ENCODE data around the gene VSIG4.
A peak's percentile ranks its signal among the peaks of the same experiment; 100 is the strongest.
"Not testable (repeated sequence)": the region's sequence is repeated elsewhere in the genome, so short reads cannot be mapped to it uniquely, and the experiment has no call there.

VSIG4 gene

DNA sequence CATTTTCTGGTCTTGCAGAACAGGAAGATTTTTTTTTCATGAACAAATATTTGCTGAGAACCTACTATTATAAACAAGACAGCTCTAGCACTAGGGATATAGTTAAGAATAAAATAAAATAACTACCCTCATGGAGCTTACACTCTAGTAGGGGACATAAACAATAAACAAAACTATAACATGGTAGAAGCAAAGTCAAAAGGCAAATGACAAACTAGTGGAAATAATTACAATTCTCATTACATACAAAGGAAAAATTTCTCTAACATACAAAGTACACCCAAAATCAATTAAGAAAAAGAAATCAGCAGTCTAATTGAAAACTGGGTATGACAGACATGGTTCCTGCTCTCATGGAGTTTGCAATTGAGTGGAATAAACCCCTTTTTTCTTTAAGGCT, 32.0 kb downstream of the VSIG4 start:
- no peak for DNase-seq

DNA sequence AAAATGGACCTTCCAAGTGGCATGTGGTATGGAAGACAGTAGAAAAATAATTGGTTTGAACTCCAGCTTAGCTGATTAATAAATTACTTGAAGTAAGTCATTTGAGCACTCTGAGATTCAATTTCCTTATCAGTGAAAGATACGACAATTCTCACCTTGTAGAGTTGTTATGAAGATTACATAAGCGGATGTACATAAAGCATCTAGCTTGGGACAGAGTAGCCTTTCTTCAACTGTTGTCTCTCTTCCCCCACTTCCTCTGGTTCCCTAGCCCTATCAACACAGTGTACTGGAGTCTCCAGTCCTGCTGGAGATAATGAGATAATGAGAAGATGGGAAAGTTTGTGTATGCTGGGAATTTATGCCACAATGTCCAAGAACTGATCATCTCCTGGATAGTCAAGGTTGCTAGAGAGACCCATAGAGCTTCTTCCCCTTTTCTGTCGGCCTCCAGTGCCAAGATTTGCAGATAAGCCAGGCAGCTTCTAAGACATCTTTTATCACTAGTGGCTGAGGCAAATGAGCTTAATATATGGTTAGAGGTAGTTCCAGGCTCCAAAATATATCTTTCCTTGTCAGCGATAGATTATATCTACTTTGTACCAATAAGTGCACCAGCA, 33.9 kb downstream of the VSIG4 start:
- DNase-seq = no peak

DNA sequence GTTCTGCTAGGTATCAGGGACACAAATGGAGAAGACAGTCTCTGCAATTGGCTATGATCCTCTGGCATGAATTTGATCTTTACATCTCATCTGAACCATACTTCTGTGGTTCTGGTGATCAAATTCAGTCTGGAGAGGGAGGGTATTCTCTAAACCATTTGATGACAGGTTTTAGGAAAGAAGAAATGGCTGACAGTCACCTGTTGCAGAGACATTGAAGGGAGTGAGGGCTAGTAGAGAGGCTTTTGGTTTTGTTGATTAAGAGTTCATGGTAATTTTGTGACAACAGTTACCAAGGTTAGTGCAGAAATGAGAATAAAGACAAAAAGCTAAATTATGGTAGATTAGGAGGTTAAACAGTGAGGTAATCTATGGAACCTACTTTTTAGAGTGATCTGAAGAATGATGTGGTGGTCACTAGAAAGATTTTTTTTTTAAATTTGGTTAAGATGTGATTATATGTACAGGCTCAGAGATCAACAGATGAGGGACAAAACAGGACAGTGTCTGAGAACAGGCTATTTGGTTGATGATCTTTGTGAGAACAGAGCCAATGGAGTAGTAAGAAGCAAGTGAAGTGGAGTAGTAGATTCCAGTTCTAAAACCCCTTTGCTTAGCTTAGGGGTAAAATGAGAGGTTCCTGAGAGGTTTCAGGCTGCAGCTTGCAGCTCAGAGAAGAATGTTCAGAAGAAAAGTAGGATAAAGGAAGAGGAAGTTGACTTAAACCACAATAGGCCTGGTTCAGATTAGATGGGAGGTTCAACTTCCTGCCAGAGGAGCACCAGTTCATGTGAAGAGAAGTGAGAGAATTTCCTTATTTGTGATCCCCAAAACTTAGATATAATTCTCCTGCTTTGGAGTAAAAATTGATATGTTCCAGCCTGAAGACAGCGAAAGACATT, 34.7 kb downstream of the VSIG4 start:
- DNase-seq = peak in 2 of 3 donors; percentile 44 to 54

DNA sequence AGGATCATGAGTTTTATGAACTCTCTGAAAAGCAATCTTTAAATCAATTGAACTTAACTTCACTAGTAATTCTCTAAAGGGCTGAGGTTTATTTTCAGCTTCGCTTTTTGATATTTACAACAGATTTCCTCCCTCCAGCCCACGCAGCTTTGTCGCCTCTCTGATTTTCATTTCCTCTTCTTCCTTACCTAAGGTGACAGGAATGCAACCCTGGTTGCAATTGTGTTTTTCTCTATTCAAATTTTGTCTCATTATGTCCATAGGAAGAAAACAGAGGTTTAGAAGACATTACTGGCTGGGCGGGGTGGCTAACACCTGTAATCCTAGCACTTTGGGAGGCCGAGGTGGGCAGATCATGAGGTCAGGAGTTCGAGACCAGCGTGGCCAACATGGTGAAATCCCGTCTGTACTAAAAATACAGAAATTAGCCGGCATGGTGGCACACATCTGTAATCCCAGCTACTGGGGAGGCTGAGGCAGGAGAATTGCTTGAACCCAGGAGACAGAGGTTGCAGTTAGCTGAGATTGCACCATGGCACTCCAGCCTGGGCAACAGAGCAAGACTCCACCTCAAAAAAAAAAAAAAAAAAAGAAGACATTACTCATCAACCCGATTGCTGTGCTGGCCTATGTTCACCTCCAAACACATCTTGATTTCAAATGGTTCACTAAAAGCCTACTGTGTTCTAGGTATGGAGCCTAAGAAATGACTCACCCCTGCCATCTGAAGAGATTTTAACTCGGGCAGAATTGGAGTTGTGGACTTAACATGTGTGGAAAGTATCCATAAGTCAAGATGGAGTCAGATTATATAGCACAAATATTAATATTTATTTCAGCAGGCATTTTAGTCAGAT, 36.8 kb downstream of the VSIG4 start:
- DNase-seq = peak; percentile 44 to 49 (median 47)

DNA sequence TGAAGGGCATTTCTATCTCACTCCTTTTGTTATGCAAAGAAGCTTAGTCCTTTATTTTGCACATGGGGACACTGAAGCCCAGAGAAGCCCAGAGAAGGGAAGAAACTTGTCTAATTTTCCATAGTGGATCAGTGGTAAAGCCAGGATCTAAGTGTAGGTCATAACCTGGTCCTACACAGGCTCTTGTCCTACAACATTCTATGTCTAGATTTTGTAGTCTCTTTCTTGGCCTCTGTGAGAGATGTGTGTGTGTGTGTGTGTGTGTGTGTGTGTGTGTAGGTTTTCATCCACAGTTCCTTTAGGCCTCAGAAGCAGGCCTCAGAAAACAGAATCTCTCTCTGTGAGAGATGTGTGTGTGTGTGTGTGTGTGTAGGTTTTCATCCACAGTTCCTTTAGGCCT, 38.3 kb downstream of the VSIG4 start:
- no peak for DNase-seq

DNA sequence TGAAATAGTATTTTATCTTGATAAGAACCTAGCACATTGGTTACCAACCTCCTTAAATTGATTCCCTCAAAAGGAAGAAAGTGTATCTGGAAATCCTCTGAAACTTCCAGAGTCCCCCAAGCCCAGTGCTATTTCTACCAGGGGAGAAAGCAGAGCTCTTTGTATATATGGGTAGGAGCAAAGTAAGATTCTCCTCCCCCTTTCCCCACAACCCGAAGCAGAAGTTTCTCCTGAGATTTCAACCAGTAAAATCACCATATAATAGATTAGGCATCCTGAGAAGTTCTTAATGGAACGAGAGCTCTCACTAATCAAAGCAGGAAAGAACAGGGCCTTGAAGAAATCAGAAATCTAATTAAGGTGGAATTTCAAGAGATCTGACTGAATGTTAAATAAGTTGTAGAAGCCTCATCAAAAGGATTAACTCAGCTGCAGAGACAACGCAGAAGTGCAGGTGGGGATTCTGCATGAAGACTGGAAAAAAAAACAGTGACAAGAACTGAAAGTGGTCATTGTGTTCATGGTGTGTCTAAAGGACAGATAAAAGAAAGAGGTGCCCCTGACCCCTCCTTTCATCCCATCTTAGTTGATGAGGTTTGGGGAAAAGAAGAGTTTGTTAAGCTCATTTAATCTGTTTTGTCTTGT, 39.1 kb downstream of the VSIG4 start:
- no peak for DNase-seq

DNA sequence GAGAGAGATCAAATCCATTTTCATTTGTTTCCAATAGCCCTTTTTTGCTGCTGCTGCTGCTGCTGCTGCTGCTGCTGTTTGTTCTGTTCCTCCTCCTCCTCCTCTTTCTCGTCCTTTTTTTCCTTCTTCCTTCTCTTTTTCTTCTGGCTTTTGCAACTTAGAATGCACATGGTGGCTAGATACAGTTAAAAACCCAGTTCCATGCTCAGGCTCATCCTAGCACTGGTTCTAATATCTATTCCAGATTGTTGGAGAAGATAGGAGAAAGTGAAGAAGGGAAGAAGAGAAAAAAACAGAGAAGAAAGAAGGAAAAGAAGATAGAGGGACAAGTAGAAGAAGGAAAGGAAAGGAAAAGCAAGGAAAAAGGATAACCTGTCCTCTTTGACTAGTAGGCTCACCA, 39.7 kb downstream of the VSIG4 start:
- no peak for DNase-seq

DNA sequence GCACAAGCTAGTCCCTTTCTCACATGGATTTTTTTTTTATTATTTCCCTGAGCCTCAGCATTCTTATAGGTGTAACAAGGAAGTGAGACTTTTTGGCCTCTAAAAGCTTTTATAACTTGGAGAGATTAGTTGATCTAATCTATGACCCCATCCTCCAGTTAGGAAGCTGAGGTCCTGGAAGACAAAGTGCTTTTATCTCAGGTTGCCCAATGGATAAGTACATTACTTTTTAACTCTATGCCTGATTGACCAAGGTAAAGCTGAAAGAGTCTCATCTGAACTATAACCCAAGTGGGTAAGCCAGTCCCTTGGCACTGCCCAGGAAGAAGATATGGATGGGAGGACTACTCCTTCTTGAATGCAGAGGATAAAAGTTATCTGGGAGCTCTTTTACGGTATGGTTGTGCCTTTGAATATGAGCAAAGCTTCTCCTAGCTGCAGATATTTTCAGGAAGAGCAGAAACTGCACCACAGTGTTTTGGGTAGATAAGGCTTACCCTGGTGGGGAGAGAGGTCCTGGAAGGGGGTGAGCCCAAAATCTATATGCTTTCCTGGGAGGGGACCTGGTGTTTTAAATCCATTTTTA, 40.2 kb downstream of the VSIG4 start:
- DNase-seq = no peak

DNA sequence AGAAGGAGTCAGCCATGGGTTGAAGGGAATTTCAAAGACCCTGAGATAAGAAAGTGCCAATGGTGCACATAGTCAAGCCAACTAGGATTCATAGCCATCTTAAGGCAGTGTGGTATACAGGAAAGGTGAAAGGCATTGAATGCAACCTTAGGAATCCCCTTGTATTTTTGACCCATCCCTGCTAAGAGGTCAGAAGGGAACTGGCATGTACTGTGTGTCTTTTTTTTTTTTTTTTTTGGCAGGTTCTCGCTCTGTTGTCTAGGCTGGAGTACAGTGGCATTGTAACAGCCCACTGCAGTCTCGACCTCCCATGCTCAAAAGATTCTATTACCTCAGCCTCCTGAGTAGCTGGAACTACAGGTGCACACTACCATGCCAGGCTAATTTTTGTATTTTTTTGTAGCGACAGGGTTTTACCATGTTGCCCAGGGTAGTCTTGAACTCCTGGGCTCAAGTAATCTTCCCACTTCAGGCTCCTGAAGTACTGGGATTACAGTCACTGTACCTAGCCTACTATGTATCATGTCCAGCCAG, 40.8 kb downstream of the VSIG4 start:
- no peak for DNase-seq

DNA sequence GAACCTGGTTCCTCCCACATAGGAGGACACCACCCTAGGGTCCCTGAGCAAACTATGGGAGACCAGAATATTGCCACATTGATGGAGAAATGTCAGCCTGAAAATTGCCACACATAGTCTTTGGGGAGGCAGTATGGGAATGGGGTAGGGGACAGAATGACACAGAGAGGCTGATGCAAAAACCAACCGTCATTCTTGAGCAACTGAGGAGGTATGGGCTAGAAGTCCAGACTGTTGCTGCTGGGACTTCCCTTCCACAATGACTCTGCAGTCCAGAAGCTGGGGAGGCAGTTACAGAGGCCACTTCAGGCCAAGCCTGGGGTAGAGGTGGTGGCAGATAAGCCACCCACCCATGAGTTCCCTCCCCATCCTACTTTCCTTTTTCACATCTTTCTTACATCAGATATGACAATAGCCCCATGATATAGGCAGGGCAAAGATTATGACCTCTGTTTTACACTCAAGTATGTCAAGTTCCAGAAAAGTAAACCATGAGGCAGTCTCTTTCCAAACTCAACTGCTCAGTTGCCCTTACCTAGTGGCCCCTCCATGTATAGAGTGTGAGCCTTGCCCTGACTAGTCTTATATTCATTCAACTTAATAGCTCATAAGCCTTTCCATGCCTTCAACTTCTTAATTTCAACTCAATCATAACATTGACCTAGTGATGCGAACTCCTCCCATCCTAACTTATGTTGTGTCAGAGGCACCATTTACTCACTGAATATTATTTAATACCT, 41.7 kb downstream of the VSIG4 start:
- DNase-seq = peak; percentile 83 to 85 (median 83)

DNA sequence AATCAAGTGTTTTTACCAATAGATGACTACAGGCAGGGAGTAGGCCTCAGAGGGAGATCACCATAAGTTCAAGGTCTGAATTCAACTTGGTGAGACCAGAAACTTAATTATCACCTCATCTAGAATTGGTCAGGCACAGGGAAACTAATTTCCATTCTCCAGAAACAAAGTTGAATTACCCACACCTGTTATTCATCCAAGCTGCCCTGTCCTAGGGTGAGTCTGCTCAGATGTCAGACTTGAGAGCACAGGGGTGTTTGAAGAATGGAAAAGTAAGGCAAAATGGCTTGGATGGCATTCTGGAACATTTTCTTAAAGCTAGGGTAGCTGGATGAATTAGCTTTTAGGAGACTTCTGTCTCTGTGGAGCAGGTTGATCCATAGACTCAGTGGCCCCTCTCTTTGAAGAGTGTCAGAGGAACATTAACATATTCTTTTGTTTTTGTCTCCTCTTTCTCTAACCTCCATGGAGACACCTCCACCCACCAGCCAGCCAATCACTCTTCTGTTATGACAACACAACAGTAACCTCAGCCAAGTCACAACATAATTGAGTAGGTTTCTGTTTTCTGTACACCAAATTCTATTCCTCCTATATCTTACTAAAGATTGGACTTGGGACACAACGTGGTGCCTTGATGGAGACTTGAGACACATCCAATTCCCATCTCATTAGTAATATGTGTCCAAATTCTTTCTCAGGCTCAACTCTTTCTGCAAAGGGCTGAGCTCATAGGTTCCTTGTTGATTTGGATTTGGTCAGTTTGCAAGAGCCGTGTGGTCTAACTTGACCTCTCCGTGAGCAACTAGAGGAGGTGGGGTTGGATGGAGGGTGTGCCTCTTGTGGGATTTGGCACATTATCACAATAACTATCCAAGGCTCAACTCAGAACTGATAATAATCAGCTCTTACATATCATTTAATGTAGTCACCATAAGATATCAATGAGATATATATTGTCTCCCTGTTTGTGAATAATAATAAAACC, 45.1 kb downstream of the VSIG4 start:
- DNase-seq = peak in 1 of 3 donors; percentile 47

DNA sequence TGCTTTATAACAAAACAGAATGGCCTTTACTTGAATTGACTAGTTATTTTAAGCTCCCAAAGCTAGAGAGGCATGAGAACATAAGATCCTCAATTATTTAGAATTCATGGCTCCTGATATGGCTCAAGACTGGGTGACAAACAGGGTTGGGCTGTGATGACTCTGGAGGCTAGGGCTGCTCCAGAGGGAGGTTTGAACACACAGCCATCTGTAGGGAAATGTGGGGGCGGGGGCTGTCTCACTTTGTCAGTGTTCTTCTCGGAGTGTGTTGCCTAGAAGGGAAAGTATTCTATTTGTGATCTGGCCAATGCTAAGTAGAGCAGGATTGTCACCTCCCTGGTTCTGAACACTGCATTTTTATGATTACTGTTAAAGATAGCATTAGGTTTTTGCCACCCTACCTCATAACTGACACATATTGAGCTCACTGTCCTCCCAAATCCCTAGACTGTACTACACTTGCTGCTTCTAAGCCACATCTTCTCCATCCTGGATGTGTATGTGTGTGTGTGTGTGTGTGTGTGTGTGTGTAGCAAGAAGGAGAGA, 45.9 kb downstream of the VSIG4 start:
- DNase-seq = peak; percentile 61 to 80 (median 72)

DNA sequence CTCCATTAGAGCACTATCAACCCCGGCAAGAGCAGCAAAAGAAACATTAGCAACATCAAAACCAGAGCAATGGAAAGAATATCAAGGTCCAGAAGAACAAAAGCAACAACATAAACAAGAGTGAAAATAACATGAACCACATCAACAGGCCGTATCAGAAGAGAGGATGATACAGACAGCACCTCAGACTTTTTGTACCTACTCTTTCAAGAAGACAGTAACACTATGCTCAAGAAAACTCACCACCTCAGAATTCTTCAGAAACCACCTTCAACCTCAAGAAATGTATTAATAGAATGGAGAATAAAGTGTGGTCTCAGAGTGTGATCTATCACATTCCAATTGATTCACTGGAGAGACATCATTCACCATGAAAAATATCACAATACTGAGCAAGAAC, 46.5 kb downstream of the VSIG4 start:
- DNase-seq = no peak

DNA sequence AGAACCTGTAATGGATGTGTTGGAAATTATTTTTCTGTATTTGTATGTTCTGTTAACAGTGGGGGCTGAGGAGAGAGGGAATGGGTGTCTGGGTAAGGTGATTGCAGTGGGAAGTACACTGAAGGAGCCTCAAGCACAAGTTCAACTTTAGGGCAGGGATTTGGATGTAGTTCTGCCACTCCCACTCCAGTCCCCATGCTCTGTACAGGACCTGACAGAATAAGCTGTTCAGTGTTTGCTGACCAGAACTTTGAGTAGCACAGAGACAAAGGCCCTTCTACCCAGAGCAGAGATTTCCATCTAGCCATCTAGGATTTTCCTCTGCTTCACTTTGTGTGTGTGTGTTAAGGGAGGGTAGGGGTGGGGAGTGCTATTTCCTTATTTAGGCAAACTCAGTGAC, 49.2 kb downstream of the VSIG4 start:
- no peak for DNase-seq

DNA sequence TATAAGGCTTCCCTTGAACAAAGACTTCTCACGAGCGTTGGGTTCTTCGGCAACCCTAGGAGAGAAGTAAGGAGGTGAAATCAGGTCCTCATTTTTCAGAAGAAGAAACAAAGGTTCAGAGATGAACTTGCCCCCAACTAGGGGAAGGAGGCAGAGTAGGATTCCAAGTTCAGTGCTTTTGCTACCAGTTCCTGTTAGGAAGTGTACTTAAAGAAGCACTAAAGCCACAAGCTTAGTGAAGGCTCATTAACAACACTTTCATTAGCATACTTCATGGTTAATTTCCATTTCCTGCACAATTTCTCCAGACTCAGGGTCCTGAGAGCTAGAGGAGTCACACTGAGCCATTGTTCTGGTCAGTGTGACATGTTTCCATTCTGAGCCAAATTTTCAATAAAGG, 52.1 kb downstream of the VSIG4 start:
- DNase-seq = no peak

DNA sequence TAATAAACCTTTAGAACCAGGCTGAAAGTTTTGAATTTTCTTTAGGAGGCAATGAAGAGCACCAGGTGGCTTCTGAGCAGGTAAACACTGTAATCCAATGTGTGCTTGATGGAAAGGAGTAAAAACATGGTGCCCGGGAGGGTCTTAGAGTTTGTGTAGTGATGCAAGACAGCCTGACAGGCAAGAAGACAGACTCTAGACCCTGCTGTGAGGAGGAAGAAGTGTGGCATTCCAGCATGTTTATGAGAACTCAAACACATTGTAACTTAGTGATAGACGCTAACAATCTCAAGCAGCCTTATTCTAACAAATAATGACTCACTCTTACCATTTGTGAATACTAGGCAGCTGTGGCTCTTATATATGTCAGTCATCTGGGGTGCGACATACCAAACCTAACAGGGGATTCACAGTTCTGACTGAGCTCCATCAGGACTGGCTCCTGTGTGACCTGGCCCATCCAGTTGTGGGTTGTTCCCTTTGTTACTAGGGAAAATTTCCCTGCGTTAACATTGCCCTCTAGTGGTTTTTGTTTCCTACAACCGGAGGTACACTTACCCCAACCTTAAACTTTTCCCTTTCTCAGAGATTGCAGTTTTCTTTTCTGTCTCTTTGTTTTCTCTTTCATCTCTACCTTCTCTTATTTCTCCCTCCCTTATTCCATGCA, 53.8 kb downstream of the VSIG4 start:
- peak; percentile 81 to 84 (median 82) for DNase-seq

DNA sequence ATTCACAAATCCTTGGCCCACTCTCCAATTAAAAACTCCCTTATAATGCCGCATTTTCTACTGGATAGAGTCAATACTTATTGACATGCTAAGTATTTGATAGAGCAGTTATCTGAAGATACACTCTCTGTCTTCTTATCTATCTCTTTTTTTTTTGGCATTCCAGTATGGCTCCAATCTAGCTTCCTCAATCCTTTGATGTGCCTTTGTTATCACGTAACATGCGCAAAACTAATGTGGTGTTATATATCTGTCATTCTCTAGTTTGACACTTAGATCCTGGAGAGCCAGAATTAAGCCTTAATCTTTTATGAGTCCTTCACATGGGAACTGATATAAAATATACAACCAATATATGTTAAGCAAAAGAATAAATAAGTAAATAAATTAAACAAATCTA, 54.7 kb downstream of the VSIG4 start:
- no peak for DNase-seq

DNA sequence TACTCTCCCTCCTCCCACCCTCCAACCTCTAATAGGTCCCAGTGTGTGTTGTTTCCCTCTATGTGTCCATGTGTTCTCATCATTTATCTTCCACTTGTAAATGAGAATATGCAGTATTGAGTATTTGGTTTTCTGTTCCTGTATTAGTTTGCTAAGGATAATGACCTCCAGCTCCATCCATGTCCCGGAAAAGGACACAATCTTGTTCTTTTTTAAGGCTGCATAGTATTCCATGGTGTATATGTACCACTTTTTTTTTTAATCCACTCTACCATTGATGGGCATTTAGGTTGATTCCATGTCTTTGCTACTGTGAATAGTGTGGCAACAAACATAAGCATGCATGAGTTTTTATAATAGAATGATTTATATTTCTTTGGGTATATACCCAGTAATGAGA, 62.7 kb downstream of the VSIG4 start:
- DNase-seq = not testable (repeated sequence)

DNA sequence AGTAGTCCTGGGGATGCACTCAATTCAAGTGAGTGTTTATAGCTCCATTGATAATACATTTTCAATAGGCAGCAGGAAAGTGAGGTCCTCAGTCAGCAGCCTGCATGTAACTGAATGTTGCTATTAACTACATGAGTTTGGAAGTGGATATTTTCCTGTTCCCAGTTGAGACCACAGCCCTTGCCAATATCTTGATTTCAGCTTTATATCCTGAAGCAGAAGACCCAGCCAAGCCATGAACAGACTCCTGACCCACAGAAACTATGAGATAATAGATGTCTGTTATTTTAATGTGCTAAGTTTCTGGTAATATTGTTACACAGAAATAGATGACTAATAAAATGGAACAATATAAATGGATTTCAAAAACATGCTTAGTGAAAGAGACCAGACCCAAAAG, 63.7 kb downstream of the VSIG4 start:
- no peak for DNase-seq
